Caco-2 (cell line): ENCODE measurements around the gene NUDT14. TPM values are rescaled to one million over a fixed set of nuclear protein-coding genes. Genes with fewer than 3 reads are reported as not detected.

Experiments used
- BruUV-seq: library from RNA; stranded (reverse); fragments of 400-500 nt; replicated peaks from 2 replicates; lab custom pipeline; 2021; lab: Mats Ljungman, UMichigan
- CTCF ChIA-PET: fragments of 300-600 bp; sonication (Branson Sonifier 250); formaldehyde crosslinking; loops from one replicate; lab custom pipeline; 2022; ENCODE audit warnings: antibody characterized with exemption; lab: Charles Lee
- POLR2A ChIA-PET: fragments of 300-600 bp; sonication (Branson Sonifier 250); formaldehyde crosslinking; loops from one replicate; lab custom pipeline; 2022; ENCODE audit warnings: antibody characterized with exemption; lab: Charles Lee
- DNase-seq, 2 experiments: peaks; one replicate each; pipeline versions ENCODE4 v3.0.0 to v3.0.0-alpha.2; 2020 to 2022
- H3K27me3 ChIP-seq: replicated peaks from 2 replicates; pipeline ENCODE4 v1.6.0; 2011; ENCODE audit warnings: low read length; ENCODE audit not compliant: control insufficient read depth, insufficient read depth
- H3K36me3 ChIP-seq: 2 replicates; pipeline ENCODE4 v1.5.1; 2011; ENCODE audit warnings: low read length; ENCODE audit not compliant: control insufficient read depth, insufficient read depth
- H3K4me1 ChIP-seq: fragments of 250-450 bp; sonication (Bioruptor Pico); 2 replicates; pipeline ENCODE4 v1.5.1; 2020; ENCODE audit warnings: mild to moderate bottlenecking
- H3K4me3 ChIP-seq: 2 replicates; pipeline ENCODE4 v1.5.1; 2011; ENCODE audit warnings: low read depth, mild to moderate bottlenecking, control low read depth, low read length
- H3K9me3 ChIP-seq: fragments of 250-450 bp; sonication (Bioruptor Pico); 2 replicates; pipeline ENCODE4 v1.5.1; 2020; ENCODE audit warnings: mild to moderate bottlenecking, moderate library complexity
- H3K27ac Mint-ChIP-seq: one replicate; pipeline ENCODE4 v1.8.0; 2022; ENCODE audit warnings: mixed read lengths; ENCODE audit not compliant: unreplicated experiment
- H3K27me3 Mint-ChIP-seq: one replicate; pipeline ENCODE4 v1.8.0; 2022; ENCODE audit warnings: mixed read lengths; ENCODE audit not compliant: insufficient read depth, unreplicated experiment
- H3K36me3 Mint-ChIP-seq: one replicate; pipeline ENCODE4 v1.8.0; 2022; ENCODE audit warnings: mild to moderate bottlenecking, mixed read lengths; ENCODE audit not compliant: insufficient read depth, unreplicated experiment
- H3K4me1 Mint-ChIP-seq: one replicate; pipeline ENCODE4 v1.8.0; 2022; ENCODE audit warnings: low read depth, mixed read lengths; ENCODE audit not compliant: unreplicated experiment
- H3K4me3 Mint-ChIP-seq: one replicate; pipeline ENCODE4 v1.8.0; 2022; ENCODE audit warnings: mild to moderate bottlenecking, moderate library complexity, mixed read lengths; ENCODE audit not compliant: unreplicated experiment
- H3K9me3 Mint-ChIP-seq: one replicate; pipeline ENCODE4 v1.8.0; 2022; ENCODE audit warnings: mixed read lengths; ENCODE audit not compliant: unreplicated experiment
- CTCF ChIP-seq, 2 experiments: fragments of 200-600 bp in 1 of 2; IDR thresholded peaks; 1 replicate in 1 of 2; 2 replicates in 1 of 2; pipeline versions ENCODE4 v1.5.1 to v1.8.0; 2011 to 2022; ENCODE audit warnings: antibody characterized with exemption in 1 of 2, control low read depth in 1 of 2, inconsistent platforms in 1 of 2, low read depth in 1 of 2, low read length in 1 of 2, mild to moderate bottlenecking in 1 of 2, moderate library complexity in 1 of 2; ENCODE audit not compliant: insufficient read depth in 1 of 2, severe bottlenecking in 1 of 2, unreplicated experiment in 1 of 2
- intact Hi-C: fragments of 100-400 bp; cut with micrococcal nuclease; formaldehyde crosslinking; loops from one replicate; pipeline ENCODE4 v1.10.0; 2022; ENCODE audit not compliant: unreplicated experiment
- total RNA-seq: library from RNA; stranded (reverse); gene quantifications from 2 replicates; pipeline ENCODE4 v1.2.3, GENCODE V29; 2022

The NUDT14 gene
- total RNA-seq, 1 experiment from 2014 or later = 63.4 TPM

DNA sequence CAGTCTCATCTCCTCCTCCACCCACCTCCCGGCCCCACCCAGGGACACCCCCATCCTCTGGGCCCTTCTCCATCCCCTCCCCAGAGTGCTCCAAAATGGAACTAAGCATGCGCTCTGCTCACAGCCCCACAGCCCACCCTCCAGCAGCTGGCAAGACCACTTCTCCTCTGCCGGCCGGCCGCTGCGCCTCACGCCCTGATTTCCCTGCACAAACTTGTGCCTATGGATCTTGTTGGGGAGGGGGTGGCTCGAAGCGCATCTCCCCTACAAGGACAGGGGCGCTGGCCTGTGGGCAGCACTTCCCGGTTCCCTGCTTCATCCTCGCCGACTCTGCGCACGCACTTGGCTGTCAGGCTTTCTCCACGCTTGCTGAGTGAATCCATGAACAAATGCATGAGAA is 19.5 kb upstream of the NUDT14 start:
- no peak for TF ChIP-seq CTCF (IDR thresholded peaks at IDR 0.05; ENCODE audit: insufficient read depth in 1 of 2, low read depth in 1 of 2, low read length in 1 of 2, severe bottlenecking in 1 of 2, unreplicated experiment in 1 of 2)
- intact Hi-C loops = no loop called here
- H3K27me3 Mint-ChIP-seq = peaks cover 4% of the 10 kb centered on the region
- Histone ChIP-seq H3K4me1 (0 out of 2 replicates have a peak, but pooled peaks cover 5% of the 10 kb centered on the region), H3K36me3 (no peaks in the 10 kb centered on the region), H3K9me3 (no peaks in the 10 kb centered on the region), H3K4me3 (no peak overlapping the region), H3K27me3 (no peaks in the 10 kb centered on the region)
- H3K9me3 Mint-ChIP-seq = no peaks in the 10 kb centered on the region
- ChIA-PET CTCF (interaction anchor here (0.6 to 1.5 kb wide), 6 partner anchors 18 to 208 kb away, joined by 3 to 6 read pairs (median 4); partner anchors contain the start of genes BTBD6 and NUDT14), POLR2A (no interaction called here)
- no peak overlapping the region for H3K4me3 Mint-ChIP-seq
- H3K27ac Mint-ChIP-seq = no peak overlapping the region
- BruUV-seq = no TSS peak
- peaks cover 6% of the 10 kb centered on the region for H3K4me1 Mint-ChIP-seq
- DNase-seq = no peak
- H3K36me3 Mint-ChIP-seq = peaks cover 39% of the 10 kb centered on the region

DNA sequence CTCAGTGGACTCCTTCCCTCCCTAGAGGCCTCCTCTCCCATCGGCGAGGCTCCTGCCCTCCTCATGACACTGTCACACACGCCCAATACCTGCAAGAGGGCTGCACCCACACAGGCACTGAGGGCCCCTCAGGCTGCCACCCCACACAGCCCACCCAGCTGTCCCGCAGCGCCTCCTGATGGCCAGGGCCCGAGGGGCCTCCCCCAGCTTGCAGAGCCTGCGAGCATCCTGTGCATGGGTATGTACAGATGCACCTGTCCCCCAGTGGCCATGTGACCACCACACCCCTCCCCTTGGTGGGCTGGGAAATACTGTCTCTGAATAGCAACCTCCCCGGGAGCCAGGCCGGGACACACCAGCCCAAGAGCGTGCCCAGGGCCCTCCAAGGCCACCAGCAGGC is 19.0 kb upstream of the NUDT14 start:
- no TSS peak for BruUV-seq

GRCh38 chr14:105199093-105199492 is 18.0 kb upstream of the NUDT14 start:
- BruUV-seq = no TSS peak
- intact Hi-C loops = no loop called here
- Mint-ChIP-seq H3K36me3 (peaks cover 27% of the 10 kb centered on the region), H3K4me3 (no peak overlapping the region), H3K27me3 (peaks cover 10% of the 10 kb centered on the region), H3K27ac (no peak overlapping the region), H3K4me1 (peaks cover 6% of the 10 kb centered on the region), H3K9me3 (no peaks in the 10 kb centered on the region)
- Histone ChIP-seq H3K4me3 (no peak overlapping the region), H3K9me3 (no peaks in the 10 kb centered on the region), H3K36me3 (no peaks in the 10 kb centered on the region), H3K4me1 (0 out of 2 replicates have a peak, but pooled peaks cover 5% of the 10 kb centered on the region), H3K27me3 (no peaks in the 10 kb centered on the region)
- ChIA-PET POLR2A (no interaction called here), CTCF (no interaction called here)
- no peak for DNase-seq
- TF ChIP-seq CTCF (IDR thresholded peaks at IDR 0.05; ENCODE audit: insufficient read depth in 1 of 2, low read depth in 1 of 2, low read length in 1 of 2, severe bottlenecking in 1 of 2, unreplicated experiment in 1 of 2) = no peak

More for the DNA sequence above, 19.0 kb upstream of the NUDT14 start:
- Mint-ChIP-seq H3K4me3 (no peak overlapping the region), H3K4me1 (peaks cover 6% of the 10 kb centered on the region), H3K9me3 (no peaks in the 10 kb centered on the region), H3K27ac (no peak overlapping the region), H3K27me3 (peaks cover 4% of the 10 kb centered on the region), H3K36me3 (peaks cover 34% of the 10 kb centered on the region)
- no peak for DNase-seq
- ChIA-PET POLR2A (no interaction called here), CTCF (interaction anchor here (0.5 to 0.7 kb wide), 2 partner anchors 9 to 28 kb away, joined by 3 read pairs; no protein-coding TSS in a partner anchor)
- Histone ChIP-seq H3K27me3 (no peaks in the 10 kb centered on the region), H3K4me1 (0 out of 2 replicates have a peak, but pooled peaks cover 5% of the 10 kb centered on the region), H3K36me3 (no peaks in the 10 kb centered on the region), H3K9me3 (no peaks in the 10 kb centered on the region), H3K4me3 (no peak overlapping the region)
- intact Hi-C loops = no loop called here
- no peak for TF ChIP-seq CTCF (IDR thresholded peaks at IDR 0.05; ENCODE audit: insufficient read depth in 1 of 2, low read depth in 1 of 2, low read length in 1 of 2, severe bottlenecking in 1 of 2, unreplicated experiment in 1 of 2)
